Activated T-helper 9 cell treated with anti-CD3 and anti-CD28 coated beads, Interleukin-2, amount 50 U/mL, for 16 hours (primary cell): ENCODE results near the gene PLCB1.
"Not testable (repeated sequence)": the region's sequence is repeated elsewhere in the genome, so short reads cannot be mapped to it uniquely, and the experiment has no call there.

Experiments used
- DNase-seq: peaks from one replicate; pipeline ENCODE4 v3.0.0-alpha.2; 2020; ENCODE audit warnings: low read depth

Gene PLCB1

GRCh38 chr20:8131598-8132483, at the start of gene PLCB1:
Gene PLCB1 (plus strand): TSS chr20:8132266. CDS start chr20:8132652, 386 bp downstream.
- DNase-seq, result peak; percentile 78

- no peak for DNase-seq
Measured at GRCh38 chr20:8082989-8083388, 49.1 kb upstream of the PLCB1 start.

- DNase-seq, result no peak
Measured at GRCh38 chr20:8089668-8090067, 42.4 kb upstream of the PLCB1 start.

- DNase-seq, result no peak
Measured at GRCh38 chr20:8094415-8094818, 37.6 kb upstream of the PLCB1 start.

- no peak for DNase-seq
Measured at GRCh38 chr20:8094850-8095249, 37.2 kb upstream of the PLCB1 start.

GRCh38 chr20:8095648-8096572, 36.2 kb upstream of the PLCB1 start:
- DNase-seq, result no peak

- no peak for DNase-seq
Measured at GRCh38 chr20:8097307-8097706, 34.8 kb upstream of the PLCB1 start.

GRCh38 chr20:8104252-8104651, 27.8 kb upstream of the PLCB1 start:
- DNase-seq, result no peak

- DNase-seq, result not testable (repeated sequence)
Measured at GRCh38 chr20:8114612-8115011, 17.5 kb upstream of the PLCB1 start.

GRCh38 chr20:8115436-8115835, 16.6 kb upstream of the PLCB1 start:
- DNase-seq, result no peak

GRCh38 chr20:8116067-8116811, 15.8 kb upstream of the PLCB1 start:
- no peak for DNase-seq

GRCh38 chr20:8117636-8118035, 14.4 kb upstream of the PLCB1 start:
- no peak for DNase-seq

GRCh38 chr20:8118039-8118438, 14.0 kb upstream of the PLCB1 start:
- DNase-seq, result no peak

- no peak for DNase-seq
Measured at GRCh38 chr20:8118760-8119159, 13.3 kb upstream of the PLCB1 start.

- no peak for DNase-seq
Measured at GRCh38 chr20:8121666-8122065, 10.4 kb upstream of the PLCB1 start.

GRCh38 chr20:8124639-8125038, 7.4 kb upstream of the PLCB1 start:
- no peak for DNase-seq

- DNase-seq, result no peak
Measured at GRCh38 chr20:8126181-8126580, 5.9 kb upstream of the PLCB1 start.

GRCh38 chr20:8126841-8127378, 5.2 kb upstream of the PLCB1 start:
- no peak for DNase-seq

GRCh38 chr20:8127553-8128255, 4.4 kb upstream of the PLCB1 start:
- no peak for DNase-seq

GRCh38 chr20:8128291-8129060, 3.6 kb upstream of the PLCB1 start:
- DNase-seq, result no peak
